Stimulated activated CD8-positive, alpha-beta memory T cell treated with anti-CD3 and anti-CD28 coated beads, Interleukin-4, amount 100 ng/mL, for 1 hour (primary cell): ENCODE data around the gene FAM32A.

Source experiments
- DNase-seq, 2 donors: peaks; one replicate each; pipeline ENCODE4 v3.0.0-alpha.2; 2020; ENCODE audit warnings: low read depth in 2 of 2, low spot score in 1 of 2

The FAM32A gene

GRCh38 chr19:16185123-16185767 is at the start of gene FAM32A:
FAM32A (plus strand) TSS chr19:16185410; CDS start chr19:16185443, 33 bp downstream.
- peak; percentile 92 to 98 for DNase-seq

- no peak for DNase-seq
Measured at GRCh38 chr19:16135430-16136127, 49.6 kb upstream of the FAM32A start.

- DNase-seq: no peak
Measured at GRCh38 chr19:16136185-16136999, 48.8 kb upstream of the FAM32A start.

- DNase-seq: no peak
Measured at GRCh38 chr19:16139752-16140151, 45.5 kb upstream of the FAM32A start.

- DNase-seq: no peak
Measured at GRCh38 chr19:16141043-16141442, 44.2 kb upstream of the FAM32A start.

- no peak for DNase-seq
Measured at GRCh38 chr19:16142032-16142580, 43.1 kb upstream of the FAM32A start.

- DNase-seq: peak; percentile 44 to 71
Measured at GRCh38 chr19:16143399-16144215, 41.6 kb upstream of the FAM32A start, which contains the start of gene HSH2D. HSH2D (plus strand) TSS chr19:16143685; CDS start chr19:16148751, 5,066 bp downstream.

- DNase-seq: no peak
Measured at GRCh38 chr19:16144216-16144581, 41.0 kb upstream of the FAM32A start.

- no peak for DNase-seq
Measured at GRCh38 chr19:16146112-16146511, 39.1 kb upstream of the FAM32A start.

GRCh38 chr19:16148443-16149229 is 36.6 kb upstream of the FAM32A start:
- DNase-seq: no peak

- DNase-seq: no peak
Measured at GRCh38 chr19:16153582-16154336, 31.5 kb upstream of the FAM32A start.

GRCh38 chr19:16154557-16154956 is 30.7 kb upstream of the FAM32A start:
- DNase-seq: no peak

GRCh38 chr19:16155128-16155527 is 30.1 kb upstream of the FAM32A start:
- no peak for DNase-seq

- no peak for DNase-seq
Measured at GRCh38 chr19:16156904-16157303, 28.3 kb upstream of the FAM32A start.

- no peak for DNase-seq
Measured at GRCh38 chr19:16157601-16158000, 27.6 kb upstream of the FAM32A start.

- DNase-seq: no peak
Measured at GRCh38 chr19:16159655-16160054, 25.6 kb upstream of the FAM32A start.

- DNase-seq: no peak
Measured at GRCh38 chr19:16160445-16160942, 24.7 kb upstream of the FAM32A start.

GRCh38 chr19:16160943-16161560 is 24.2 kb upstream of the FAM32A start:
- DNase-seq: no peak

GRCh38 chr19:16161840-16162239 is 23.4 kb upstream of the FAM32A start:
- DNase-seq: no peak
